GM23338 (cell line): ENCODE measurements around the gene KRTAP19-1. TPM values are rescaled to one million over a fixed set of nuclear protein-coding genes. Genes with fewer than 3 reads are reported as not detected.

Source experiments
- ATAC-seq: fragments of 200-7000 bp; cut with Tn5 transposase; 3 replicates; pipeline ENCODE4 v1.9.1; 2020
- DNase-seq: peaks from one replicate; pipeline ENCODE4 v3.0.0-alpha.2; 2015; ENCODE audit warnings: low spot score
- H2AFZ ChIP-seq: fragments of 200-600 bp; sonication (generic); 2 replicates; pipeline ENCODE4 v1.8.0; 2016; ENCODE audit warnings: antibody characterized with exemption, mild to moderate bottlenecking, moderate library complexity
- H3F3A ChIP-seq: fragments of 200-600 bp; sonication (generic); replicated peaks from 2 replicates; pipeline ENCODE4 v1.8.0; 2017; ENCODE audit warnings: antibody characterized with exemption, mixed run types, low read depth
- H3K27ac ChIP-seq: fragments of 200-600 bp; sonication (generic); 2 replicates; pipeline ENCODE4 v1.6.1; 2016; ENCODE audit warnings: low read depth
- H3K27me3 ChIP-seq: fragments of 200-600 bp; sonication (generic); 2 replicates; pipeline ENCODE4 v1.8.0; 2016; ENCODE audit warnings: mild to moderate bottlenecking, mixed run types, moderate library complexity; ENCODE audit not compliant: insufficient read depth
- H3K36me3 ChIP-seq: fragments of 200-600 bp; sonication (generic); 2 replicates; pipeline ENCODE4 v1.8.0; 2016; ENCODE audit warnings: mild to moderate bottlenecking; ENCODE audit not compliant: insufficient read depth
- H3K4me1 ChIP-seq: fragments of 200-600 bp; sonication (generic); 2 replicates; pipeline ENCODE4 v1.8.0; 2016; ENCODE audit warnings: mild to moderate bottlenecking, moderate library complexity; ENCODE audit not compliant: insufficient read depth
- H3K4me2 ChIP-seq: fragments of 200-600 bp; sonication (generic); 2 replicates; pipeline ENCODE4 v1.7.1; 2017; ENCODE audit warnings: mixed run types
- H3K4me3 ChIP-seq: fragments of 200-600 bp; sonication (generic); 2 replicates; pipeline ENCODE4 v1.6.1; 2016; ENCODE audit warnings: mixed run types
- H3K79me2 ChIP-seq: fragments of 200-600 bp; sonication (generic); replicated peaks from 2 replicates; pipeline ENCODE4 v1.8.0; 2017; ENCODE audit warnings: mild to moderate bottlenecking; ENCODE audit not compliant: insufficient read depth
- H3K9me2 ChIP-seq: fragments of 200-600 bp; sonication (generic); 2 replicates; pipeline ENCODE4 v1.8.0; 2017; ENCODE audit not compliant: insufficient read depth
- H4K20me1 ChIP-seq: fragments of 200-600 bp; sonication (generic); replicated peaks from 2 replicates; pipeline ENCODE4 v1.8.0; 2017; ENCODE audit warnings: mild to moderate bottlenecking; ENCODE audit not compliant: insufficient read depth
- H3K27ac Mint-ChIP-seq: 2 replicates; pipeline ENCODE4 v1.8.0; 2020; ENCODE audit warnings: inconsistent platforms, mild to moderate bottlenecking, moderate library complexity, mixed read lengths
- H3K27me3 Mint-ChIP-seq: 3 replicates; pipeline ENCODE4 v1.8.0; 2022; ENCODE audit warnings: low read depth, mild to moderate bottlenecking, moderate library complexity, mixed read lengths, inconsistent platforms; ENCODE audit not compliant: insufficient read depth, poor library complexity
- H3K36me3 Mint-ChIP-seq: 3 replicates; pipeline ENCODE4 v1.8.0; 2021; ENCODE audit warnings: low read depth, mild to moderate bottlenecking, inconsistent platforms, moderate library complexity, mixed read lengths
- H3K4me1 Mint-ChIP-seq: 3 replicates; pipeline ENCODE4 v1.8.0; 2020; ENCODE audit warnings: mild to moderate bottlenecking, inconsistent platforms, mixed read lengths
- H3K4me3 Mint-ChIP-seq: 3 replicates; pipeline ENCODE4 v1.8.0; 2021; ENCODE audit warnings: moderate library complexity, mild to moderate bottlenecking, inconsistent platforms, mixed read lengths
- H3K9me3 Mint-ChIP-seq: 3 replicates; pipeline ENCODE4 v1.8.0; 2020; ENCODE audit warnings: moderate library complexity, mild to moderate bottlenecking, inconsistent platforms, mixed read lengths
- CREB1 ChIP-seq: fragments of 250-450 bp; sonication (Bioruptor Pico); IDR thresholded peaks from 2 replicates; pipeline ENCODE4 v1.5.0; 2020; ENCODE audit warnings: low read depth, mild to moderate bottlenecking, moderate library complexity
- EZH2 ChIP-seq: fragments of 200-600 bp; sonication (generic); IDR thresholded peaks from one replicate; pipeline ENCODE4 v1.8.0; 2017; ENCODE audit warnings: antibody characterized with exemption, mild to moderate bottlenecking, low read depth; ENCODE audit not compliant: unreplicated experiment
- JUNB ChIP-seq: IDR thresholded peaks from one replicate; pipeline ENCODE4 v1.6.1; 2016; ENCODE audit warnings: antibody characterized with exemption; ENCODE audit not compliant: unreplicated experiment
- NANOG ChIP-seq: IDR thresholded peaks from 2 replicates; pipeline ENCODE4 v1.6.1; 2016; ENCODE audit warnings: antibody characterized with exemption, borderline replicate concordance
- POLR2AphosphoS5 ChIP-seq: IDR thresholded peaks from 2 replicates; pipeline ENCODE4 v1.6.1; 2016; ENCODE audit warnings: antibody characterized with exemption, low read depth
- STAT1 ChIP-seq: IDR thresholded peaks from one replicate; pipeline ENCODE4 v1.6.1; 2016; ENCODE audit warnings: antibody characterized with exemption; ENCODE audit not compliant: unreplicated experiment
- ZNF331 ChIP-seq: fragments of 250-450 bp; sonication (Bioruptor Pico); IDR thresholded peaks from 2 replicates; pipeline ENCODE4 v1.5.0; 2020; ENCODE audit warnings: low read depth, mild to moderate bottlenecking, moderate library complexity
- polyA plus RNA-seq: library from polyadenylated mRNA; unstranded; fragments of >200 nt; fragmentation: Nextera tagmentation; extraction: Ambion mirVana; gene quantifications from 2 replicates; pipeline ENCODE4 v1.2.1, GENCODE V29; 2016
- total RNA-seq: library from RNA; depleted of rRNA; stranded (reverse); fragments of >200 nt; shearing (Covaris generic); gene quantifications from 2 replicates; pipeline ENCODE4 v1.2.3, GENCODE V29; 2014
- TF ChIP-seq, protein P1 (sequence below): fragments of 250-450 bp; sonication (Bioruptor Pico); IDR thresholded peaks from 2 replicates; pipeline ENCODE4 v1.5.0; 2020; ENCODE audit warnings: mild to moderate bottlenecking, moderate library complexity
- TF ChIP-seq, protein P2 (sequence below), 2 experiments: fragments of 200-600 bp in 1 of 2; sonication (generic) in 1 of 2; conservative IDR thresholded peaks; 2 replicates each; pipeline versions ENCODE4 v1.5.1 to v1.6.1; 2016 to 2017; ENCODE audit warnings: antibody characterized with exemption in 2 of 2, low read depth in 2 of 2, mild to moderate bottlenecking in 2 of 2, moderate library complexity in 1 of 2

The KRTAP19-1 gene
- total and polyA plus RNA-seq, 2 experiments from 2014 or later = not detected

DNA sequence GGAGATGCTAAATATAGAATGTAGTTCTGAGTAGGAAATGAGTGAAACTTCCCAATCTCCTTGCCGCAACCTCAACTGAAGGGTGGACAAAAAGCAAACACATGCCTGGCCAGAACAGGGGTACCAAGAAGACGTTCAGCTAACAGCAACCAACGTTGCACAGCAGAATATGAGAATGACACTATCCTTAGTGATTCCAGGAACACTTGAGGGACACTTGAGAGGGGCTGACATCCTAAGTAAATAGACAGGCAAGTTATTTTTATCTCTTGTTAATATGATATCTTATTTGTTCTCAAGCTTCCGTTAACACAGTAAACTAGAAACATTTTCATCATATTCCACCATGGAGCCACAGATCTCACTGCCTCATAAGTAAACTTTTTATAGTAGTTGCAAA lies 908 bp downstream of the KRTAP19-1 start:
- Histone ChIP-seq H3K4me3 (no peak overlapping the region), H3K79me2 (no peaks in the 10 kb centered on the region), H3K27me3 (no peaks in the 10 kb centered on the region), H3K27ac (no peak overlapping the region), H3F3A (no peaks in the 10 kb centered on the region), H2AFZ (no peak overlapping the region), H3K4me2 (no peak overlapping the region), H3K36me3 (no peaks in the 10 kb centered on the region), H3K9me2 (no peaks in the 10 kb centered on the region), H3K4me1 (no peaks in the 10 kb centered on the region), H4K20me1 (no peaks in the 10 kb centered on the region)
- TF ChIP-seq, protein P1, sequence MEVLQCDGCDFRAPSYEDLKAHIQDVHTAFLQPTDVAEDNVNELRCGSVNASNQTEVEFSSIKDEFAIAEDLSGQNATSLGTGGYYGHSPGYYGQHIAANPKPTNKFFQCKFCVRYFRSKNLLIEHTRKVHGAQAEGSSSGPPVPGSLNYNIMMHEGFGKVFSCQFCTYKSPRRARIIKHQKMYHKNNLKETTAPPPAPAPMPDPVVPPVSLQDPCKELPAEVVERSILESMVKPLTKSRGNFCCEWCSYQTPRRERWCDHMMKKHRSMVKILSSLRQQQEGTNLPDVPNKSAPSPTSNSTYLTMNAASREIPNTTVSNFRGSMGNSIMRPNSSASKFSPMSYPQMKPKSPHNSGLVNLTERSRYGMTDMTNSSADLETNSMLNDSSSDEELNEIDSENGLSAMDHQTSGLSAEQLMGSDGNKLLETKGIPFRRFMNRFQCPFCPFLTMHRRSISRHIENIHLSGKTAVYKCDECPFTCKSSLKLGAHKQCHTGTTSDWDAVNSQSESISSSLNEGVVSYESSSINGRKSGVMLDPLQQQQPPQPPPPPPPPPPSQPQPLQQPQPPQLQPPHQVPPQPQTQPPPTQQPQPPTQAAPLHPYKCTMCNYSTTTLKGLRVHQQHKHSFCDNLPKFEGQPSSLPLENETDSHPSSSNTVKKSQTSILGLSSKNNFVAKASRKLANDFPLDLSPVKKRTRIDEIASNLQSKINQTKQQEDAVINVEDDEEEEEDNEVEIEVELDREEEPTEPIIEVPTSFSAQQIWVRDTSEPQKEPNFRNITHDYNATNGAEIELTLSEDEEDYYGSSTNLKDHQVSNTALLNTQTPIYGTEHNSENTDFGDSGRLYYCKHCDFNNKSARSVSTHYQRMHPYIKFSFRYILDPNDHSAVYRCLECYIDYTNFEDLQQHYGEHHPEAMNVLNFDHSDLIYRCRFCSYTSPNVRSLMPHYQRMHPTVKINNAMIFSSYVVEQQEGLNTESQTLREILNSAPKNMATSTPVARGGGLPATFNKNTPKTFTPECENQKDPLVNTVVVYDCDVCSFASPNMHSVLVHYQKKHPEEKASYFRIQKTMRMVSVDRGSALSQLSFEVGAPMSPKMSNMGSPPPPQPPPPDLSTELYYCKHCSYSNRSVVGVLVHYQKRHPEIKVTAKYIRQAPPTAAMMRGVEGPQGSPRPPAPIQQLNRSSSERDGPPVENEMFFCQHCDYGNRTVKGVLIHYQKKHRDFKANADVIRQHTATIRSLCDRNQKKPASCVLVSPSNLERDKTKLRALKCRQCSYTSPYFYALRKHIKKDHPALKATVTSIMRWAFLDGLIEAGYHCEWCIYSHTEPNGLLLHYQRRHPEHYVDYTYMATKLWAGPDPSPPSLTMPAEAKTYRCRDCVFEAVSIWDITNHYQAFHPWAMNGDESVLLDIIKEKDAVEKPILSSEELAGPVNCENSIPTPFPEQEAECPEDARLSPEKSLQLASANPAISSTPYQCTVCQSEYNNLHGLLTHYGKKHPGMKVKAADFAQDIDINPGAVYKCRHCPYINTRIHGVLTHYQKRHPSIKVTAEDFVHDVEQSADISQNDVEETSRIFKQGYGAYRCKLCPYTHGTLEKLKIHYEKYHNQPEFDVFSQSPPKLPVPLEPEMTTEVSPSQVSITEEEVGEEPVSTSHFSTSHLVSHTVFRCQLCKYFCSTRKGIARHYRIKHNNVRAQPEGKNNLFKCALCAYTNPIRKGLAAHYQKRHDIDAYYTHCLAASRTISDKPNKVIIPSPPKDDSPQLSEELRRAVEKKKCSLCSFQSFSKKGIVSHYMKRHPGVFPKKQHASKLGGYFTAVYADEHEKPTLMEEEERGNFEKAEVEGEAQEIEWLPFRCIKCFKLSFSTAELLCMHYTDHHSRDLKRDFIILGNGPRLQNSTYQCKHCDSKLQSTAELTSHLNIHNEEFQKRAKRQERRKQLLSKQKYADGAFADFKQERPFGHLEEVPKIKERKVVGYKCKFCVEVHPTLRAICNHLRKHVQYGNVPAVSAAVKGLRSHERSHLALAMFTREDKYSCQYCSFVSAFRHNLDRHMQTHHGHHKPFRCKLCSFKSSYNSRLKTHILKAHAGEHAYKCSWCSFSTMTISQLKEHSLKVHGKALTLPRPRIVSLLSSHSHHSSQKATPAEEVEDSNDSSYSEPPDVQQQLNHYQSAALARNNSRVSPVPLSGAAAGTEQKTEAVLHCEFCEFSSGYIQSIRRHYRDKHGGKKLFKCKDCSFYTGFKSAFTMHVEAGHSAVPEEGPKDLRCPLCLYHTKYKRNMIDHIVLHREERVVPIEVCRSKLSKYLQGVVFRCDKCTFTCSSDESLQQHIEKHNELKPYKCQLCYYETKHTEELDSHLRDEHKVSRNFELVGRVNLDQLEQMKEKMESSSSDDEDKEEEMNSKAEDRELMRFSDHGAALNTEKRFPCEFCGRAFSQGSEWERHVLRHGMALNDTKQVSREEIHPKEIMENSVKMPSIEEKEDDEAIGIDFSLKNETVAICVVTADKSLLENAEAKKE = no peak
- TF ChIP-seq ZNF331 (CRISPR knock-in tag) = no peak
- no peak for TF ChIP-seq POLR2AphosphoS5
- no peak for TF ChIP-seq CREB1 (CRISPR knock-in tag)
- TF ChIP-seq JUNB = no peak
- no peak for TF ChIP-seq EZH2
- no peak for TF ChIP-seq NANOG
- no peak for TF ChIP-seq STAT1
- TF ChIP-seq, protein P2, sequence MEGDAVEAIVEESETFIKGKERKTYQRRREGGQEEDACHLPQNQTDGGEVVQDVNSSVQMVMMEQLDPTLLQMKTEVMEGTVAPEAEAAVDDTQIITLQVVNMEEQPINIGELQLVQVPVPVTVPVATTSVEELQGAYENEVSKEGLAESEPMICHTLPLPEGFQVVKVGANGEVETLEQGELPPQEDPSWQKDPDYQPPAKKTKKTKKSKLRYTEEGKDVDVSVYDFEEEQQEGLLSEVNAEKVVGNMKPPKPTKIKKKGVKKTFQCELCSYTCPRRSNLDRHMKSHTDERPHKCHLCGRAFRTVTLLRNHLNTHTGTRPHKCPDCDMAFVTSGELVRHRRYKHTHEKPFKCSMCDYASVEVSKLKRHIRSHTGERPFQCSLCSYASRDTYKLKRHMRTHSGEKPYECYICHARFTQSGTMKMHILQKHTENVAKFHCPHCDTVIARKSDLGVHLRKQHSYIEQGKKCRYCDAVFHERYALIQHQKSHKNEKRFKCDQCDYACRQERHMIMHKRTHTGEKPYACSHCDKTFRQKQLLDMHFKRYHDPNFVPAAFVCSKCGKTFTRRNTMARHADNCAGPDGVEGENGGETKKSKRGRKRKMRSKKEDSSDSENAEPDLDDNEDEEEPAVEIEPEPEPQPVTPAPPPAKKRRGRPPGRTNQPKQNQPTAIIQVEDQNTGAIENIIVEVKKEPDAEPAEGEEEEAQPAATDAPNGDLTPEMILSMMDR (conservative IDR thresholded peaks at IDR 0.05; ENCODE audit: low read depth in 2 of 2) = no peak
- no peak for ATAC-seq
- no peak for DNase-seq
- Mint-ChIP-seq H3K4me1 (peaks cover 3% of the 10 kb centered on the region; the same call in 2 of the 3 replicates), H3K27me3 (no peaks in the 10 kb centered on the region), H3K36me3 (no peaks in the 10 kb centered on the region), H3K27ac (no peak overlapping the region), H3K9me3 (no peaks in the 10 kb centered on the region), H3K4me3 (no peak overlapping the region)
